ENCODE results near the gene TMEM164. TPM values are rescaled to one million over a fixed set of nuclear protein-coding genes. Genes with fewer than 3 reads are reported as not detected.
A peak's percentile ranks its signal among the peaks of the same experiment; 100 is the strongest.

TMEM164 gene
- total RNA-seq, 1 donor, result 7.3 TPM

- no peak for DNase-seq (ENCODE audit: low read depth)
- no peak for TF ChIP-seq CTCF (IDR thresholded peaks at IDR 0.05; ENCODE audit: insufficient read depth, low read length)
- H3K4me3 ChIP-seq (ENCODE audit: low read depth, low read length), result no peak overlapping the region
Measured at GRCh38 chrX:110120025-110120424, 117.1 kb downstream of the TMEM164 start.

- H3K4me3 ChIP-seq (ENCODE audit: low read depth, low read length), result no peak overlapping the region
- TF ChIP-seq CTCF (IDR thresholded peaks at IDR 0.05; ENCODE audit: insufficient read depth, low read length), result no peak
- DNase-seq (ENCODE audit: low read depth), result no peak
Measured at GRCh38 chrX:110123331-110123782, 120.4 kb downstream of the TMEM164 start.

GRCh38 chrX:110125446-110126162, 122.7 kb downstream of the TMEM164 start:
- no peak overlapping the region for H3K4me3 ChIP-seq (ENCODE audit: low read depth, low read length)
- peak; percentile 33 for TF ChIP-seq CTCF (IDR thresholded peaks at IDR 0.05; ENCODE audit: insufficient read depth, low read length)
- DNase-seq (ENCODE audit: low read depth), result peak; percentile 19

- no peak for DNase-seq (ENCODE audit: low read depth)
- TF ChIP-seq CTCF (IDR thresholded peaks at IDR 0.05; ENCODE audit: insufficient read depth, low read length), result no peak
- no peak overlapping the region for H3K4me3 ChIP-seq (ENCODE audit: low read depth, low read length)
Measured at GRCh38 chrX:110131031-110131430, 128.1 kb downstream of the TMEM164 start.

GRCh38 chrX:110132450-110133114, 129.7 kb downstream of the TMEM164 start:
- H3K4me3 ChIP-seq (ENCODE audit: low read depth, low read length), result no peak overlapping the region
- TF ChIP-seq CTCF (IDR thresholded peaks at IDR 0.05; ENCODE audit: insufficient read depth, low read length), result no peak
- no peak for DNase-seq (ENCODE audit: low read depth)

GRCh38 chrX:110133735-110134370, 130.9 kb downstream of the TMEM164 start:
- DNase-seq (ENCODE audit: low read depth), result no peak
- H3K4me3 ChIP-seq (ENCODE audit: low read depth, low read length), result no peak overlapping the region
- no peak for TF ChIP-seq CTCF (IDR thresholded peaks at IDR 0.05; ENCODE audit: insufficient read depth, low read length)

Data from fibroblast of the aortic adventitia (primary cell).